Neural cell (in vitro differentiated cells): Measurements from ENCODE around the gene COX8A. TPM values are rescaled to one million over a fixed set of nuclear protein-coding genes. Genes with fewer than 3 reads are reported as not detected.

ENCODE experiments used
- H2AFZ ChIP-seq: fragments of 200-600, 300-800 bp; sonication (generic), shearing (Covaris generic); 2 replicates; pipeline ENCODE4 v1.6.0; 2014; ENCODE audit warnings: low read depth, mild to moderate bottlenecking, antibody characterized with exemption, low read length, moderate library complexity
- H3F3A ChIP-seq: fragments of 200-600 bp; shearing (Covaris generic); 2 replicates; pipeline ENCODE4 v1.6.1; 2016; ENCODE audit warnings: mild to moderate bottlenecking, moderate library complexity, mixed read lengths, antibody characterized with exemption, low read length; ENCODE audit not compliant: insufficient read depth, poor library complexity, severe bottlenecking
- H3K27ac ChIP-seq: fragments of 200-600, 300-800 bp; sonication (generic), shearing (Covaris generic); 2 replicates; pipeline ENCODE4 v1.5.1; 2014; ENCODE audit warnings: mild to moderate bottlenecking, low read length, moderate library complexity
- H3K27me3 ChIP-seq: fragments of 300-800, 200-600 bp; sonication (generic), shearing (Covaris generic); 2 replicates; pipeline ENCODE4 v1.6.0; 2014; ENCODE audit warnings: mild to moderate bottlenecking, low read depth, low read length, moderate library complexity; ENCODE audit not compliant: insufficient read depth
- H3K36me3 ChIP-seq: fragments of 300-800, 200-600 bp; sonication (generic), shearing (Covaris generic); 2 replicates; pipeline ENCODE4 v1.5.1; 2014; ENCODE audit warnings: mild to moderate bottlenecking, antibody characterized with exemption, low read length, moderate library complexity; ENCODE audit not compliant: insufficient read depth
- H3K4me2 ChIP-seq: fragments of 300-800, 200-600 bp; sonication (generic), shearing (Covaris generic); 2 replicates; pipeline ENCODE4 v1.6.0; 2014; ENCODE audit warnings: mild to moderate bottlenecking, low read length
- H3K4me3 ChIP-seq: fragments of 300-800, 200-600 bp; sonication (generic), shearing (Covaris generic); 2 replicates; pipeline ENCODE4 v1.5.1; 2014; ENCODE audit warnings: mild to moderate bottlenecking, low read length, moderate library complexity
- H3K79me2 ChIP-seq: fragments of 200-600 bp; shearing (Covaris generic); replicated peaks from 2 replicates; pipeline ENCODE4 v1.6.0; 2014; ENCODE audit warnings: mild to moderate bottlenecking, low read length, moderate library complexity; ENCODE audit not compliant: insufficient read depth
- H3K9ac ChIP-seq: fragments of 300-800, 200-600 bp; sonication (generic), shearing (Covaris generic); 2 replicates; pipeline ENCODE4 v1.6.1; 2016; ENCODE audit warnings: mild to moderate bottlenecking, low read length, mixed read lengths
- H3K9me2 ChIP-seq: fragments of 200-600 bp; shearing (Covaris generic); 2 replicates; pipeline ENCODE4 v1.6.1; 2016; ENCODE audit warnings: mild to moderate bottlenecking, low read length, mixed read lengths; ENCODE audit not compliant: insufficient read depth
- H3K9me3 ChIP-seq: fragments of 200-600, 300-800 bp; sonication (generic), shearing (Covaris generic); 2 replicates; pipeline ENCODE4 v1.6.1; 2016; ENCODE audit warnings: mild to moderate bottlenecking, mixed run types, low read length, moderate library complexity, mixed read lengths
- H4K20me1 ChIP-seq: fragments of 200-600 bp; shearing (Covaris generic); 2 replicates; pipeline ENCODE4 v1.6.1; 2016; ENCODE audit warnings: mild to moderate bottlenecking, mixed run types; ENCODE audit not compliant: insufficient read depth
- EP300 ChIP-seq: fragments of 450-650 bp; conservative IDR thresholded peaks from 2 replicates; pipeline ENCODE4 v1.6.1; 2014; ENCODE audit warnings: antibody characterized with exemption, mild to moderate bottlenecking, moderate library complexity; ENCODE audit not compliant: poor library complexity, severe bottlenecking
- EZH2 ChIP-seq: fragments of 200-600, 300-800 bp; shearing (Covaris generic), sonication (generic); IDR thresholded peaks from 2 replicates; pipeline ENCODE4 v1.6.1; 2014; ENCODE audit warnings: antibody characterized with exemption, low read length, borderline replicate concordance, mild to moderate bottlenecking; ENCODE audit not compliant: insufficient read depth, poor library complexity, severe bottlenecking
- MXI1 ChIP-seq: fragments of 450-650 bp; conservative IDR thresholded peaks from 2 replicates; pipeline ENCODE4 v1.6.1; 2014; ENCODE audit warnings: antibody characterized with exemption, mild to moderate bottlenecking; ENCODE audit not compliant: poor library complexity, severe bottlenecking
- POLR2AphosphoS5 ChIP-seq: IDR thresholded peaks from 2 replicates; pipeline ENCODE4 v1.6.1; 2012
- RAD21 ChIP-seq: fragments of 450-650 bp; conservative IDR thresholded peaks from 2 replicates; pipeline ENCODE4 v1.6.1; 2014; ENCODE audit warnings: antibody characterized with exemption, mild to moderate bottlenecking, moderate library complexity
- SMC3 ChIP-seq: fragments of 450-650 bp; conservative IDR thresholded peaks from 2 replicates; pipeline ENCODE4 v1.6.1; 2014; ENCODE audit warnings: antibody characterized with exemption, mild to moderate bottlenecking, moderate library complexity; ENCODE audit not compliant: poor library complexity
- TAF1 ChIP-seq: IDR thresholded peaks from 2 replicates; pipeline ENCODE4 v1.6.1; 2012; ENCODE audit warnings: low read depth
- polyA minus RNA-seq: library from RNA; depleted of rRNA, polyadenylated mRNA; stranded (reverse); fragments of >200 nt; gene quantifications from 2 replicates; pipeline ENCODE4 v1.2.3, GENCODE V29; 2014
- polyA plus RNA-seq: library from polyadenylated mRNA; depleted of rRNA; stranded (reverse); fragments of >200 nt; gene quantifications from 2 replicates; pipeline ENCODE4 v1.2.3, GENCODE V29; 2014
- TF ChIP-seq, protein P1 (sequence below): fragments of 450-650 bp; IDR thresholded peaks from 2 replicates; pipeline ENCODE4 v1.5.1; 2014; ENCODE audit warnings: antibody characterized with exemption, mild to moderate bottlenecking, moderate library complexity; ENCODE audit not compliant: poor library complexity, severe bottlenecking
- TF ChIP-seq, protein P2 (sequence below): IDR thresholded peaks from 2 replicates; pipeline ENCODE4 v1.6.1; 2012; ENCODE audit warnings: borderline replicate concordance

COX8A gene, protein sequence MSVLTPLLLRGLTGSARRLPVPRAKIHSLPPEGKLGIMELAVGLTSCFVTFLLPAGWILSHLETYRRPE
- polyA plus RNA-seq (861 and 863 TPM in 2 replicates), polyA minus RNA-seq (201 and 218 TPM in 2 replicates)

DNA sequence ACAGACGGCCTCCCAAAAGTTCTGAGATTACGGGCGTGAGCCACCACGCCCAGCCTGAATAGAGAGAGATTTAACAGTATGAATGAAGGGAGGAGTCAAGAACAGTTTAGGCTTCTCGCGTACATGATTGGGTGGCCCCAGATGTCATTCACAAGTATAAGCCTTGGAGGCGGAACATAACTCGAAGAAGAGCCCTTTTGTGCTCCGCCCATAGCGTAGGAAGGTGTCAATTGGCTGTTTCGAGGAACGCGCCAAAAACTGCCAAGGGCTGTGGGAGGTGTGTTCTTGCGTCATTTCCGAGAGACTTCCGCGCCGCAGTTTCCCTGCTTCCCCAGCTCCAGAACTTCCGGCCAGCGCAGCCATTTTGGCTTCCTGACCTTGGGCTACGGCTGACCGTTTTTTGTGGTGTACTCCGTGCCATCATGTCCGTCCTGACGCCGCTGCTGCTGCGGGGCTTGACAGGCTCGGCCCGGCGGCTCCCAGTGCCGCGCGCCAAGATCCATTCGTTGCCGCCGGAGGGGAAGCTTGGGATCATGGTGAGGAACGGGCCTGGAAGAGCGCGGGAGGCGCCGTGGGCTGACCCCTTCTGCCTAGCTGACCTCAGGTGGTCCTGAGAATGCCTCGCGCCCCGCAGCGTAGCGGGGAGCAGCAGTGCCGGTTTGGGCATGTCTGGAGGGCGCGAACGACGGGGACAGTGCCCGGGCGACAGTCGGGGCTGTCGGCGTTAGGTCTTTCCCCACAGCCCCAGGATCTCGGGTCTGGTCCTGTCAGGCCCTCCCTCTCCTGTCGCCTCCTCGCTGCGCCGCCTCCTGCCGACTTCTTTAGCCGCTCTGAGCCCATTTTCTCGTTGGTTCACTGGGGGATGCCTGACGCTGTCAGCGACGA is at the start of gene COX8A:
Gene COX8A, plus strand, starts transcription at position 362 of the 885 bp plus-strand sequence. Its CDS starts 61 bp downstream, at position 423.
- Histone ChIP-seq H3K36me3 (no peaks in the 10 kb centered on the region), H4K20me1 (no peaks in the 10 kb centered on the region), H3K4me3 (peak within 1 kb of the TSS; percentile 95), H3K27me3 (no peaks in the 10 kb centered on the region), H3K79me2 (peaks cover 26% of the 10 kb centered on the region), H2AFZ (peak within 1 kb of the TSS; percentile 84), H3K4me2 (peak within 1 kb of the TSS; percentile 39), H3F3A (no peaks in the 10 kb centered on the region), H3K9me2 (no peaks in the 10 kb centered on the region), H3K9ac (peak within 1 kb of the TSS; percentile 99), H3K9me3 (no peaks in the 10 kb centered on the region), H3K27ac (peak within 1 kb of the TSS; percentile 97)
- TF ChIP-seq SMC3 (no peak), MXI1 (peak; percentile 69), EZH2 (no peak), EP300 (no peak), RAD21 (peak; percentile 37), TAF1 (peak; percentile 74), POLR2AphosphoS5 (peak; percentile 99)
- TF ChIP-seq, protein P1, sequence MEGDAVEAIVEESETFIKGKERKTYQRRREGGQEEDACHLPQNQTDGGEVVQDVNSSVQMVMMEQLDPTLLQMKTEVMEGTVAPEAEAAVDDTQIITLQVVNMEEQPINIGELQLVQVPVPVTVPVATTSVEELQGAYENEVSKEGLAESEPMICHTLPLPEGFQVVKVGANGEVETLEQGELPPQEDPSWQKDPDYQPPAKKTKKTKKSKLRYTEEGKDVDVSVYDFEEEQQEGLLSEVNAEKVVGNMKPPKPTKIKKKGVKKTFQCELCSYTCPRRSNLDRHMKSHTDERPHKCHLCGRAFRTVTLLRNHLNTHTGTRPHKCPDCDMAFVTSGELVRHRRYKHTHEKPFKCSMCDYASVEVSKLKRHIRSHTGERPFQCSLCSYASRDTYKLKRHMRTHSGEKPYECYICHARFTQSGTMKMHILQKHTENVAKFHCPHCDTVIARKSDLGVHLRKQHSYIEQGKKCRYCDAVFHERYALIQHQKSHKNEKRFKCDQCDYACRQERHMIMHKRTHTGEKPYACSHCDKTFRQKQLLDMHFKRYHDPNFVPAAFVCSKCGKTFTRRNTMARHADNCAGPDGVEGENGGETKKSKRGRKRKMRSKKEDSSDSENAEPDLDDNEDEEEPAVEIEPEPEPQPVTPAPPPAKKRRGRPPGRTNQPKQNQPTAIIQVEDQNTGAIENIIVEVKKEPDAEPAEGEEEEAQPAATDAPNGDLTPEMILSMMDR = peak; percentile 26
- TF ChIP-seq, protein P2, sequence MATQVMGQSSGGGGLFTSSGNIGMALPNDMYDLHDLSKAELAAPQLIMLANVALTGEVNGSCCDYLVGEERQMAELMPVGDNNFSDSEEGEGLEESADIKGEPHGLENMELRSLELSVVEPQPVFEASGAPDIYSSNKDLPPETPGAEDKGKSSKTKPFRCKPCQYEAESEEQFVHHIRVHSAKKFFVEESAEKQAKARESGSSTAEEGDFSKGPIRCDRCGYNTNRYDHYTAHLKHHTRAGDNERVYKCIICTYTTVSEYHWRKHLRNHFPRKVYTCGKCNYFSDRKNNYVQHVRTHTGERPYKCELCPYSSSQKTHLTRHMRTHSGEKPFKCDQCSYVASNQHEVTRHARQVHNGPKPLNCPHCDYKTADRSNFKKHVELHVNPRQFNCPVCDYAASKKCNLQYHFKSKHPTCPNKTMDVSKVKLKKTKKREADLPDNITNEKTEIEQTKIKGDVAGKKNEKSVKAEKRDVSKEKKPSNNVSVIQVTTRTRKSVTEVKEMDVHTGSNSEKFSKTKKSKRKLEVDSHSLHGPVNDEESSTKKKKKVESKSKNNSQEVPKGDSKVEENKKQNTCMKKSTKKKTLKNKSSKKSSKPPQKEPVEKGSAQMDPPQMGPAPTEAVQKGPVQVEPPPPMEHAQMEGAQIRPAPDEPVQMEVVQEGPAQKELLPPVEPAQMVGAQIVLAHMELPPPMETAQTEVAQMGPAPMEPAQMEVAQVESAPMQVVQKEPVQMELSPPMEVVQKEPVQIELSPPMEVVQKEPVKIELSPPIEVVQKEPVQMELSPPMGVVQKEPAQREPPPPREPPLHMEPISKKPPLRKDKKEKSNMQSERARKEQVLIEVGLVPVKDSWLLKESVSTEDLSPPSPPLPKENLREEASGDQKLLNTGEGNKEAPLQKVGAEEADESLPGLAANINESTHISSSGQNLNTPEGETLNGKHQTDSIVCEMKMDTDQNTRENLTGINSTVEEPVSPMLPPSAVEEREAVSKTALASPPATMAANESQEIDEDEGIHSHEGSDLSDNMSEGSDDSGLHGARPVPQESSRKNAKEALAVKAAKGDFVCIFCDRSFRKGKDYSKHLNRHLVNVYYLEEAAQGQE = peak; percentile 76

DNA sequence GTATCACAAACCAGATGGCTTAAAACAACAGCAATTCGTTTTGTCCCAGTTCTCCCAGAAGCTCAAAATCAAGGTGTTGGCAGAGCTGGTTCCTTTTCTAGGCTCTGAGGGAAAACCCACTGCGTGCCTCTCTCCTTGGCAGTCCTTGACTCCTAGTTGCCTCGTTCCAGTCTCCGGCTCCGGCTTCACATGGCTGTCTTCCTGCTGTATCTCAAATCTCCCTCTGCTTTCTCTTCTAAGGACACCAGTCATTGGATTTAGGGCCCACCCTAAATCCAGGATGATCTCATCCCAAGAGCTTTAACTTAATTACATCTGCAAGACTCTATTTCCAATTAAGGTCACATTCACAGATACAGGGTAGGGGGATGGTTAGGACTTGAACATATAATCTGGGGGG is 44.8 kb upstream of the COX8A start:
- no peaks in the 10 kb centered on the region for H3K36me3 ChIP-seq
- no peak overlapping the region for H3K9ac ChIP-seq
- H2AFZ ChIP-seq = no peak overlapping the region
- no peak overlapping the region for H3K4me3 ChIP-seq
- no peaks in the 10 kb centered on the region for H4K20me1 ChIP-seq
- H3K4me2 ChIP-seq = no peak overlapping the region
- H3K79me2 ChIP-seq = no peaks in the 10 kb centered on the region
- no peaks in the 10 kb centered on the region for H3F3A ChIP-seq
- no peaks in the 10 kb centered on the region for H3K9me2 ChIP-seq
- TF ChIP-seq SMC3 = no peak
- no peak for TF ChIP-seq RAD21
- TF ChIP-seq EZH2 = no peak
- no peak for TF ChIP-seq TAF1
- TF ChIP-seq, protein P1 = no peak
- no peak for TF ChIP-seq POLR2AphosphoS5
- TF ChIP-seq EP300 = no peak
- TF ChIP-seq, protein P2 = no peak
- TF ChIP-seq MXI1 = no peak
- H3K9me3 ChIP-seq = no peaks in the 10 kb centered on the region
- no peaks in the 10 kb centered on the region for H3K27me3 ChIP-seq
- no peak overlapping the region for H3K27ac ChIP-seq
